ENCODE data around the gene PHKG1.

DNA sequence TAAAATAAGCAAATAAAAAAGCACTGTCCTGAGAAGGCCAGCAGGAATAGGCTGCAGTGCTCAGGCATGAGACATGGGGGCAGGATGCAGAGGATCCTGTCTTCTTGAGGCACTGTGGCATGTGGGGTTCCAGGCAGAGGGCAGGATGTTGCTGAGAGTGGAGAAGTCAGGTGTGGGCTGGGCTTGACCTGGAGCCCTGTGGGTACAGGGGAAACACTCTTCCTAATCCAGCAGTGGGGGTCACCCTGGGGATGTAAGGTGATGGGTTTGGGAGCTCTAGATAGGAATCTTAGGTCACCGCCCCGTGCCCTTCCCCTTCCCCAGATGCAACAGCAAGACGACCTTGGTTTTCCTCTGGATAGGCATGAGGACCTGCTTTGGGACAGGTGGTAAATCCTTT lies 15.1 kb downstream of the PHKG1 start:
- no peak for TF ChIP-seq EZH2 (IDR thresholded peaks at IDR 0.05; ENCODE audit: borderline replicate concordance, low read depth, low read length, severe bottlenecking)
- TF ChIP-seq, protein P1, sequence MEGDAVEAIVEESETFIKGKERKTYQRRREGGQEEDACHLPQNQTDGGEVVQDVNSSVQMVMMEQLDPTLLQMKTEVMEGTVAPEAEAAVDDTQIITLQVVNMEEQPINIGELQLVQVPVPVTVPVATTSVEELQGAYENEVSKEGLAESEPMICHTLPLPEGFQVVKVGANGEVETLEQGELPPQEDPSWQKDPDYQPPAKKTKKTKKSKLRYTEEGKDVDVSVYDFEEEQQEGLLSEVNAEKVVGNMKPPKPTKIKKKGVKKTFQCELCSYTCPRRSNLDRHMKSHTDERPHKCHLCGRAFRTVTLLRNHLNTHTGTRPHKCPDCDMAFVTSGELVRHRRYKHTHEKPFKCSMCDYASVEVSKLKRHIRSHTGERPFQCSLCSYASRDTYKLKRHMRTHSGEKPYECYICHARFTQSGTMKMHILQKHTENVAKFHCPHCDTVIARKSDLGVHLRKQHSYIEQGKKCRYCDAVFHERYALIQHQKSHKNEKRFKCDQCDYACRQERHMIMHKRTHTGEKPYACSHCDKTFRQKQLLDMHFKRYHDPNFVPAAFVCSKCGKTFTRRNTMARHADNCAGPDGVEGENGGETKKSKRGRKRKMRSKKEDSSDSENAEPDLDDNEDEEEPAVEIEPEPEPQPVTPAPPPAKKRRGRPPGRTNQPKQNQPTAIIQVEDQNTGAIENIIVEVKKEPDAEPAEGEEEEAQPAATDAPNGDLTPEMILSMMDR (IDR thresholded peaks at IDR 0.05; ENCODE audit: borderline replicate concordance, extremely low read depth, low read length, poor library complexity, severe bottlenecking), result no peak

Measured in DND-41 (cell line).